Kidney (tissue), 14 donors: ENCODE measurements around the gene CHD8. TPM values are rescaled to one million over a fixed set of nuclear protein-coding genes. Genes with fewer than 3 reads are reported as not detected.
"Not testable (repeated sequence)": the region's sequence is repeated elsewhere in the genome, so short reads cannot be mapped to it uniquely, and the experiment has no call there.

Source experiments
- DNase-seq, 5 donors: peaks; one replicate each; pipeline ENCODE4 v3.0.0-alpha.2; 2013 to 2020
- FAIRE-seq: peaks from 2 replicates; lab custom pipeline; 2012; peaks lifted over from hg19 to GRCh38; lab: Jason Lieb, UNC
- H3K27ac ChIP-seq, 2 donors: one replicate each; pipeline ENCODE4 v1.7.0; 2013; ENCODE audit warnings: low read depth in 2 of 2, low read length in 2 of 2, inconsistent platforms in 1 of 2
- H3K27me3 ChIP-seq: one replicate; pipeline ENCODE4 v1.7.1; 2013; ENCODE audit warnings: low read length, inconsistent platforms; ENCODE audit not compliant: control insufficient read depth, insufficient read depth
- H3K36me3 ChIP-seq, 3 donors: one replicate each; pipeline versions ENCODE4 v1.7.0 to v1.7.1; 2013; ENCODE audit warnings: low read length in 3 of 3, control low read depth in 1 of 3, inconsistent platforms in 1 of 3; ENCODE audit not compliant: insufficient read depth in 3 of 3, control insufficient read depth in 2 of 3
- H3K4me1 ChIP-seq, 3 donors: one replicate each; pipeline versions ENCODE4 v1.7.0 to v1.7.1; 2013; ENCODE audit warnings: low read length in 3 of 3, inconsistent platforms in 1 of 3, low read depth in 1 of 3; ENCODE audit not compliant: control insufficient read depth in 2 of 3, insufficient read depth in 2 of 3
- H3K4me3 ChIP-seq, 3 donors: one replicate each; pipeline versions ENCODE4 v1.7.0 to v1.8.1; 2013; ENCODE audit warnings: low read length in 3 of 3, control low read depth in 1 of 3, inconsistent platforms in 1 of 3
- H3K9ac ChIP-seq, 3 donors: one replicate each; pipeline versions ENCODE4 v1.7.0 to v1.7.1; 2013; ENCODE audit warnings: low read length in 3 of 3, control low read depth in 1 of 3, inconsistent platforms in 1 of 3
- H3K9me3 ChIP-seq, 3 donors: one replicate each; pipeline versions ENCODE4 v1.7.0 to v1.7.1; 2013; ENCODE audit warnings: low read length in 3 of 3, control low read depth in 1 of 3, inconsistent platforms in 1 of 3; ENCODE audit not compliant: control insufficient read depth in 2 of 3, insufficient read depth in 1 of 3
- CTCF ChIP-seq: IDR thresholded peaks from 3 replicates; pipeline ENCODE4 v1.5.1; 2012; ENCODE audit warnings: mild to moderate bottlenecking, moderate library complexity, borderline replicate concordance; ENCODE audit not compliant: insufficient read depth; ENCODE audit errors: extremely low read depth
- intact Hi-C: fragments of 100-400 bp; cut with DNase I; formaldehyde crosslinking; loops from one replicate; pipeline ENCODE4 v1.11.1; 2022
- polyA plus RNA-seq: library from polyadenylated mRNA; stranded (reverse); fragments of 350-450 nt; fragmentation: Illumina TruSeq; extraction: RNeasy Lipid Tissue Mini Kit (QIAGEN cat#74804); gene quantifications from one replicate; pipeline ENCODE4 v1.2.3, GENCODE V29; 2014; ENCODE audit warnings: low read depth, low replicate concordance; ENCODE audit not compliant: insufficient read depth
- total RNA-seq: library from RNA; stranded (reverse); fragmentation: NEBNext Ultra II Directional; extraction: Animal tissue kit (Norgen Biotek cat#: 25700); gene quantifications from one replicate; pipeline ENCODE4 v1.2.1, GENCODE V29; 2021
- donor health status: control.
- donor health status: control.
- donor health status: control.
- donor health status: control.
- donor health status: control.
- donor health status: DM: yes; HTN: yes; CAD: no.
- donor health status: Normal renal cell carcinoma (clear cell type).

CHD8 gene
- total and polyA plus RNA-seq, 2 donors from 2014 or later = 35.8 to 77.4 TPM

GRCh38 chr14:21455592-21455911 is 371 bp downstream of the CHD8 start:
- FAIRE-seq (no peak), DNase-seq (no peak)
- Histone ChIP-seq H3K9ac (peak overlapping the region; percentile 76 to 95 (median 79)), H3K27me3 (no peaks in the 10 kb centered on the region), H3K4me3 (peak overlapping the region; percentile 83 to 99 (median 98)), H3K9me3 (no peaks in the 10 kb centered on the region), H3K36me3 (peaks cover 0 to 3% (median 0%) of the 10 kb centered on the region in 3 donors), H3K27ac (peak overlapping the region; percentile 64 to 86), H3K4me1 (peaks cover 3 to 11% (median 6%) of the 10 kb centered on the region in 3 donors)
- intact Hi-C loops = no loop called here
- no peak for TF ChIP-seq CTCF

- no peaks in the 10 kb centered on the region for H3K27me3 ChIP-seq
Observed at GRCh38 chr14:21454843-21455544, 929 bp downstream of the CHD8 start.

GRCh38 chr14:21449899-21450216 is 6.1 kb downstream of the CHD8 start:
- H3K9me3 ChIP-seq = no peaks in the 10 kb centered on the region
- peaks cover 0 to 7% (median 1%) of the 10 kb centered on the region in 3 donors for H3K4me1 ChIP-seq
- H3K27ac ChIP-seq = no peak overlapping the region
- TF ChIP-seq CTCF = no peak
- FAIRE-seq = no peak
- intact Hi-C loops = no loop called here
- DNase-seq = no peak
- H3K9ac ChIP-seq = no peak overlapping the region
- H3K36me3 ChIP-seq = no peaks in the 10 kb centered on the region
- no peak overlapping the region for H3K4me3 ChIP-seq
- no peaks in the 10 kb centered on the region for H3K27me3 ChIP-seq

More at GRCh38 chr14:21454843-21455544, 929 bp downstream of the CHD8 start:
- Histone ChIP-seq H3K4me1 (peaks cover 3 to 11% (median 6%) of the 10 kb centered on the region in 3 donors), H3K9me3 (no peaks in the 10 kb centered on the region), H3K36me3 (peaks cover 0 to 1% (median 0%) of the 10 kb centered on the region in 3 donors), H3K4me3 (peak overlapping the region; percentile 83 to 99 (median 98)), H3K27ac (peak overlapping the region in 1 of 2 donors; percentile 86), H3K9ac (peak overlapping the region; percentile 76 to 95 (median 79))
- peak in 2 of 5 donors; percentile 38 to 47 for DNase-seq
- no peak for TF ChIP-seq CTCF
- intact Hi-C loops = no loop called here
- no peak for FAIRE-seq

GRCh38 chr14:21442657-21443056 is 13.3 kb downstream of the CHD8 start:
- H3K4me1 ChIP-seq, FAIRE-seq: not testable (repeated sequence)

More at GRCh38 chr14:21442657-21443056, 13.3 kb downstream of the CHD8 start:
- H3K4me3 ChIP-seq, H3K9ac ChIP-seq, H3K9me3 ChIP-seq, intact Hi-C loops, H3K27ac ChIP-seq, DNase-seq, H3K27me3 ChIP-seq, H3K36me3 ChIP-seq: not testable (repeated sequence)
